SK-N-SH (cell line): Measurements from ENCODE around the gene SLC37A1. TPM values are rescaled to one million over a fixed set of nuclear protein-coding genes. Genes with fewer than 3 reads are reported as not detected.

Experiments used
- CTCF ChIA-PET: fragments of 300-600, 350-600 bp; formaldehyde crosslinking; extraction: SDS; loops from one replicate; lab custom pipeline; 2021; lab: Yijun Ruan, JAX
- POLR2A ChIA-PET: fragments of 350-600 bp; sonication (Branson Sonifier 250); formaldehyde crosslinking; extraction: SDS; loops from one replicate; lab custom pipeline; 2020; ENCODE audit warnings: antibody characterized with exemption, inconsistent platforms; lab: Yijun Ruan, JAX
- DNase-seq: peaks from one replicate; pipeline ENCODE4 v3.0.0; 2012
- H2AFZ ChIP-seq: fragments of 200-600 bp; sonication (generic); 2 replicates; pipeline ENCODE4 v1.8.1; 2016; ENCODE audit warnings: antibody characterized with exemption, mild to moderate bottlenecking, low read depth
- H3F3A ChIP-seq: fragments of 200-600 bp; sonication (generic); replicated peaks from 2 replicates; pipeline ENCODE3; 2016; ENCODE audit warnings: antibody characterized with exemption, mild to moderate bottlenecking; ENCODE audit not compliant: insufficient read depth
- H3K27ac ChIP-seq, 2 experiments: fragments of 200-500 bp in 1 of 2; fragments of 200-600 bp in 1 of 2; sonication (Bioruptor generic) in 1 of 2; sonication (generic), shearing (Covaris generic) in 1 of 2; 2 replicates each; pipeline versions ENCODE4 v1.5.1 to v1.6.1; 2014 to 2016; ENCODE audit warnings: low read depth in 2 of 2, inconsistent platforms in 1 of 2, low read length in 1 of 2, mild to moderate bottlenecking in 1 of 2, mixed read lengths in 1 of 2
- H3K27me3 ChIP-seq: fragments of 200-600 bp; sonication (generic), shearing (Covaris generic); 2 replicates; pipeline ENCODE4 v1.6.1; 2016; ENCODE audit warnings: mixed run types; ENCODE audit not compliant: insufficient read depth
- H3K36me3 ChIP-seq, 2 experiments: fragments of 200-500 bp in 1 of 2; fragments of 200-600 bp in 1 of 2; sonication (Bioruptor generic) in 1 of 2; sonication (generic) in 1 of 2; replicated peaks in 1 of 2; 2 replicates each; pipeline versions ENCODE3 to v1.5.1; 2014 to 2016; ENCODE audit warnings: low read length in 1 of 2, mild to moderate bottlenecking in 1 of 2; ENCODE audit not compliant: insufficient read depth in 2 of 2, control insufficient read depth in 1 of 2
- H3K4me1 ChIP-seq, 2 experiments: fragments of 200-500 bp in 1 of 2; fragments of 200-600 bp in 1 of 2; sonication (Bioruptor generic) in 1 of 2; sonication (generic), shearing (Covaris generic) in 1 of 2; 2 replicates each; pipeline versions ENCODE4 v1.5.1 to v1.6.1; 2014 to 2016; ENCODE audit warnings: low read depth in 1 of 2, low read length in 1 of 2, mixed run types in 1 of 2; ENCODE audit not compliant: insufficient read depth in 2 of 2, control insufficient read depth in 1 of 2
- H3K4me2 ChIP-seq: fragments of 200-600 bp; sonication (generic), shearing (Covaris generic); 2 replicates; pipeline ENCODE4 v1.6.1; 2017; ENCODE audit warnings: mixed run types
- H3K4me3 ChIP-seq, 2 experiments: fragments of 200-500 bp in 1 of 2; fragments of 200-600 bp in 1 of 2; sonication (Bioruptor generic) in 1 of 2; sonication (generic), shearing (Covaris generic) in 1 of 2; 2 replicates each; pipeline versions ENCODE4 v1.5.1 to v1.8.1; 2014 to 2016; ENCODE audit warnings: low read depth in 2 of 2, inconsistent platforms in 1 of 2, low read length in 1 of 2, mild to moderate bottlenecking in 1 of 2, mixed read lengths in 1 of 2, moderate library complexity in 1 of 2
- H3K79me2 ChIP-seq: fragments of 200-600 bp; sonication (generic); 2 replicates; pipeline ENCODE4 v1.8.1; 2017; ENCODE audit warnings: mild to moderate bottlenecking; ENCODE audit not compliant: insufficient read depth
- H3K9ac ChIP-seq: fragments of 200-600 bp; sonication (generic); 2 replicates; pipeline ENCODE4 v1.6.1; 2017; ENCODE audit warnings: mixed run types
- H3K9me2 ChIP-seq: fragments of 200-600 bp; sonication (generic); 2 replicates; pipeline ENCODE4 v1.6.1; 2017; ENCODE audit warnings: mixed run types
- H3K9me3 ChIP-seq: fragments of 200-600 bp; sonication (generic); 2 replicates; pipeline ENCODE4 v1.6.1; 2017; ENCODE audit warnings: mixed run types, mild to moderate bottlenecking, moderate library complexity
- H4K20me1 ChIP-seq: fragments of 200-600 bp; sonication (generic); 2 replicates; pipeline ENCODE4 v1.6.1; 2017; ENCODE audit warnings: mild to moderate bottlenecking, mixed run types; ENCODE audit not compliant: insufficient read depth
- CHD2 ChIP-seq: fragments of 150-350 bp; IDR thresholded peaks from 2 replicates; pipeline ENCODE4 v1.6.1; 2018; ENCODE audit warnings: low read length; ENCODE audit not compliant: partially characterized antibody
- CTCF ChIP-seq: fragments of 200-600 bp; sonication (generic); IDR thresholded peaks from 2 replicates; pipeline ENCODE4 v1.6.1; 2017; ENCODE audit warnings: antibody characterized with exemption, mild to moderate bottlenecking, moderate library complexity
- FOSL2 ChIP-seq: IDR thresholded peaks from 2 replicates; pipeline ENCODE4 v1.4.0; 2012; ENCODE audit warnings: low read depth, mild to moderate bottlenecking, moderate library complexity, borderline replicate concordance
- FOXJ3 ChIP-seq: sonication (generic); formaldehyde crosslinking; IDR thresholded peaks from 2 replicates; pipeline ENCODE4 v1.5.1; 2020; ENCODE audit warnings: mild to moderate bottlenecking, missing genetic modification reagents
- FOXM1 ChIP-seq: IDR thresholded peaks from 2 replicates; pipeline ENCODE4 v1.4.0; 2012; ENCODE audit warnings: low read depth, mild to moderate bottlenecking
- GABPA ChIP-seq: IDR thresholded peaks from 2 replicates; pipeline ENCODE4 v1.4.0; 2012; ENCODE audit warnings: low read depth, mild to moderate bottlenecking
- GATA2 ChIP-seq: sonication (generic); formaldehyde crosslinking; IDR thresholded peaks from 2 replicates; pipeline ENCODE4 v1.5.0; 2020; ENCODE audit warnings: mild to moderate bottlenecking, missing genetic modification reagents
- JUND ChIP-seq: IDR thresholded peaks from 2 replicates; pipeline ENCODE4 v1.4.0; 2012
- MAX ChIP-seq: IDR thresholded peaks from 2 replicates; pipeline ENCODE4 v1.4.0; 2012; ENCODE audit warnings: low read depth
- MEF2A ChIP-seq: IDR thresholded peaks from 2 replicates; pipeline ENCODE4 v1.4.0; 2012; ENCODE audit warnings: low read depth, borderline replicate concordance
- NFIC ChIP-seq: IDR thresholded peaks from 2 replicates; pipeline ENCODE4 v1.4.0; 2012; ENCODE audit warnings: borderline replicate concordance
- PBX3 ChIP-seq: IDR thresholded peaks from 2 replicates; pipeline ENCODE4; 2012
- POLR2AphosphoS5 ChIP-seq: IDR thresholded peaks from 2 replicates; pipeline ENCODE4 v1.6.1; 2012; ENCODE audit warnings: low read depth, low read length
- RAD21 ChIP-seq: IDR thresholded peaks from 2 replicates; pipeline ENCODE4 v1.6.1; 2012; ENCODE audit warnings: mild to moderate bottlenecking, low read length
- REST ChIP-seq: IDR thresholded peaks from 2 replicates; pipeline ENCODE4 v1.6.1; 2012; ENCODE audit warnings: mild to moderate bottlenecking, low read depth, low read length, moderate library complexity
- SIN3A ChIP-seq: IDR thresholded peaks from 2 replicates; pipeline ENCODE4 v1.6.1; 2012; ENCODE audit warnings: low read depth, mild to moderate bottlenecking, low read length, moderate library complexity, borderline replicate concordance
- SMC3 ChIP-seq: IDR thresholded peaks from 2 replicates; pipeline ENCODE4 v1.6.1; 2012; ENCODE audit warnings: low read depth, low read length, improper control_type of control experiment
- TEAD4 ChIP-seq: IDR thresholded peaks from 2 replicates; pipeline ENCODE4 v1.4.0; 2012; ENCODE audit warnings: mild to moderate bottlenecking, borderline replicate concordance; ENCODE audit not compliant: insufficient read depth
- USF1 ChIP-seq: IDR thresholded peaks from 2 replicates; pipeline ENCODE4 v1.4.0; 2012; ENCODE audit warnings: low read depth, borderline replicate concordance
- USF2 ChIP-seq: fragments of 150-350 bp; IDR thresholded peaks from 2 replicates; pipeline ENCODE4 v1.6.1; 2017; ENCODE audit warnings: antibody characterized with exemption, low read length, low read depth, borderline replicate concordance
- YY1 ChIP-seq: IDR thresholded peaks from 2 replicates; pipeline ENCODE4 v1.4.0; 2012; ENCODE audit warnings: low read depth, mild to moderate bottlenecking
- WGBS: methylation state at CpG from one replicate; pipeline ENCODE4 v1.1.6; 2017; ENCODE audit warnings: low lambda C conversion rate; 5-methylcytosine and 5-hydroxymethylcytosine counted together
- polyA plus RNA-seq, 3 experiments: library from polyadenylated mRNA; depleted of rRNA; stranded (reverse); fragments of >200 nt; gene quantifications; 2 replicates each; pipeline ENCODE4 v1.2.3, GENCODE V29; 2012

The SLC37A1 gene
- polyA plus RNA-seq, 1 of the 3 experiments (the other 2 are of a cell fraction) = 2.8 TPM

GRCh38 chr21:42590431-42591131 lies 76.9 kb downstream of the SLC37A1 start (continued):
- TF ChIP-seq REST (no peak), GABPA (no peak), POLR2AphosphoS5 (no peak), FOXJ3 (no peak), SMC3 (no peak), CTCF (no peak), RAD21 (no peak)

GRCh38 chr21:42591170-42591869 lies 77.7 kb downstream of the SLC37A1 start:
- Histone ChIP-seq H3F3A (no peaks in the 10 kb centered on the region), H3K4me3 (no peak overlapping the region), H3K9me2 (no peaks in the 10 kb centered on the region), H3K27ac (no peak overlapping the region), H3K27me3 (no peaks in the 10 kb centered on the region), H3K36me3 (no peaks in the 10 kb centered on the region), H3K4me2 (no peak overlapping the region), H3K4me1 (peaks cover 0 to 4% of the 10 kb centered on the region in 2 experiments; a peak in 1 of 4 replicates), H3K9me3 (no peaks in the 10 kb centered on the region), H2AFZ (no peak overlapping the region), H4K20me1 (no peaks in the 10 kb centered on the region), H3K79me2 (no peaks in the 10 kb centered on the region), H3K9ac (no peak overlapping the region)
- WGBS = 71% methylated on average over 17 of the region's 18 CpGs
- ChIA-PET POLR2A (no interaction called here), CTCF (interaction anchor here (1.1 to 1.6 kb wide), 3 partner anchors 222 to 242 kb away, joined by 3 to 5 read pairs (median 4); no protein-coding TSS in a partner anchor)
- no peak for DNase-seq
- no peak for TF ChIP-seq USF1
- no peak for TF ChIP-seq MEF2A
- TF ChIP-seq PBX3 = no peak
- TF ChIP-seq SIN3A = no peak
- no peak for TF ChIP-seq JUND
- no peak for TF ChIP-seq FOXM1
- TF ChIP-seq USF2 = no peak
- TF ChIP-seq FOSL2 = no peak
- TF ChIP-seq MAX = no peak
- TF ChIP-seq GATA2 (CRISPR knock-in tag) = no peak
- TF ChIP-seq CHD2 = no peak
- TF ChIP-seq NFIC = no peak
- TF ChIP-seq TEAD4 = no peak
- TF ChIP-seq FOXJ3 = no peak
- TF ChIP-seq YY1 = no peak
